CD14-positive monocyte (primary cell): ENCODE results near the gene ZNF410. TPM values are rescaled to one million over a fixed set of nuclear protein-coding genes. Genes with fewer than 3 reads are reported as not detected.

Experiments used
- DNase-seq, 3 donors: peaks; one replicate each; pipeline ENCODE4 v3.0.0-alpha.2; 2011 to 2022
- H2AFZ ChIP-seq: 2 replicates; pipeline ENCODE4 v1.6.0; 2012; ENCODE audit warnings: mild to moderate bottlenecking, low read depth, low read length, inconsistent platforms; ENCODE audit not compliant: insufficient read depth, poor library complexity, severe bottlenecking
- H3K27ac ChIP-seq, 2 donors: 1 replicate in 1 of 2; 2 replicates in 1 of 2; pipeline ENCODE4 v1.5.1; 2012 to 2013; ENCODE audit warnings: low read length in 2 of 2, control low read depth in 1 of 2, inconsistent platforms in 1 of 2, low read depth in 1 of 2, mild to moderate bottlenecking in 1 of 2
- H3K27me3 ChIP-seq, 2 donors: one replicate each; pipeline versions ENCODE4 v1.6.0 to v1.6.1; 2011 to 2013; ENCODE audit warnings: low read length in 2 of 2; ENCODE audit not compliant: control insufficient read depth in 2 of 2, insufficient read depth in 2 of 2
- H3K36me3 ChIP-seq, 2 donors: replicated peaks in 1 of 2; 1 replicate in 1 of 2; 2 replicates in 1 of 2; pipeline versions ENCODE4 v1.5.1 to v1.6.1; 2012 to 2013; ENCODE audit warnings: low read length in 2 of 2, control low read depth in 1 of 2, inconsistent platforms in 1 of 2, mild to moderate bottlenecking in 1 of 2; ENCODE audit not compliant: insufficient read depth in 2 of 2, control insufficient read depth in 1 of 2
- H3K4me1 ChIP-seq, 2 donors: 1 replicate in 1 of 2; 2 replicates in 1 of 2; pipeline versions ENCODE4 v1.5.1 to v1.6.1; 2012 to 2013; ENCODE audit warnings: low read length in 2 of 2, control low read depth in 1 of 2, inconsistent platforms in 1 of 2, mild to moderate bottlenecking in 1 of 2, moderate library complexity in 1 of 2; ENCODE audit not compliant: insufficient read depth in 2 of 2, control insufficient read depth in 1 of 2
- H3K4me2 ChIP-seq: replicated peaks from 2 replicates; pipeline ENCODE3; 2012; ENCODE audit warnings: low read length, moderate library complexity, mild to moderate bottlenecking; ENCODE audit not compliant: poor library complexity, severe bottlenecking; ENCODE audit errors: extremely low read depth
- H3K4me3 ChIP-seq, 3 experiments: fragments of 200-600 bp in 1 of 3; sonication (generic) in 1 of 3; replicated peaks in 1 of 3; 1 replicate in 2 of 3; 2 replicates in 1 of 3; pipeline ENCODE4 v1.5.1; 2011 to 2013; ENCODE audit warnings: low read length in 3 of 3, mild to moderate bottlenecking in 3 of 3, control low read depth in 2 of 3, low read depth in 2 of 3, inconsistent platforms in 1 of 3, moderate library complexity in 1 of 3
- H3K79me2 ChIP-seq: 2 replicates; pipeline ENCODE4 v1.6.0; 2012; ENCODE audit warnings: mild to moderate bottlenecking, control low read depth, inconsistent platforms, low read length, moderate library complexity; ENCODE audit not compliant: insufficient read depth
- H3K9ac ChIP-seq: 2 replicates; pipeline ENCODE4 v1.6.0; 2017; ENCODE audit warnings: low read length, mild to moderate bottlenecking; ENCODE audit not compliant: insufficient read depth, poor library complexity, severe bottlenecking
- H3K9me3 ChIP-seq, 2 donors: replicated peaks in 1 of 2; 1 replicate in 1 of 2; 2 replicates in 1 of 2; pipeline versions ENCODE4 v1.5.1 to v1.6.1; 2012 to 2013; ENCODE audit warnings: low read length in 2 of 2, control low read depth in 1 of 2; ENCODE audit not compliant: control insufficient read depth in 1 of 2, insufficient read depth in 1 of 2
- H4K20me1 ChIP-seq: 2 replicates; pipeline ENCODE4 v1.6.0; 2012; ENCODE audit warnings: mild to moderate bottlenecking, low read length, control low read depth, moderate library complexity; ENCODE audit not compliant: insufficient read depth
- H3K27ac Mint-ChIP-seq, 7 donors: one replicate each; pipeline ENCODE4 v1.8.0; 2020; ENCODE audit warnings: mild to moderate bottlenecking in 7 of 7, mixed read lengths in 7 of 7, moderate library complexity in 6 of 7, inconsistent platforms in 2 of 7
- H3K27me3 Mint-ChIP-seq, 3 donors: one replicate each; pipeline ENCODE4 v1.8.0; 2021 to 2022; ENCODE audit warnings: low read depth in 3 of 3, mild to moderate bottlenecking in 3 of 3, mixed read lengths in 3 of 3, moderate library complexity in 3 of 3, inconsistent platforms in 1 of 3
- H3K36me3 Mint-ChIP-seq, 2 donors: one replicate each; pipeline ENCODE4 v1.8.0; 2020; ENCODE audit warnings: mixed read lengths in 2 of 2, inconsistent platforms in 1 of 2, mild to moderate bottlenecking in 1 of 2
- H3K4me1 Mint-ChIP-seq: one replicate; pipeline ENCODE4 v1.8.0; 2020; ENCODE audit warnings: mild to moderate bottlenecking, mixed read lengths
- H3K4me3 Mint-ChIP-seq, 2 donors: one replicate each; pipeline ENCODE4 v1.8.0; 2020; ENCODE audit warnings: mild to moderate bottlenecking in 2 of 2, mixed read lengths in 2 of 2, moderate library complexity in 1 of 2
- H3K9me3 Mint-ChIP-seq, 7 donors: one replicate each; pipeline ENCODE4 v1.8.0; 2020 to 2022; ENCODE audit warnings: mixed read lengths in 7 of 7, mild to moderate bottlenecking in 6 of 7, moderate library complexity in 6 of 7, inconsistent platforms in 2 of 7
- CTCF ChIP-seq: fragments of 200-600 bp; IDR thresholded peaks from one replicate; pipeline ENCODE4 v1.8.0; 2022; ENCODE audit warnings: antibody characterized with exemption, mild to moderate bottlenecking
- WGBS: methylation state at CpG from one replicate; pipeline ENCODE4 v1.1.5; 2013; ENCODE audit warnings: missing lambda C conversion rate; ENCODE audit not compliant: insufficient coverage; 5-methylcytosine and 5-hydroxymethylcytosine counted together
- intact Hi-C, 2 donors: fragments of 100-400 bp; cut with micrococcal nuclease; formaldehyde crosslinking; loops; one replicate each; pipeline versions ENCODE4 v1.15.0 to v1.15.1; 2023
- polyA plus RNA-seq, 3 donors: library from polyadenylated mRNA; depleted of rRNA in 1 of 3; unstranded in 2 of 3; stranded (reverse) in 1 of 3; fragments of 300-500 nt in 2 of 3; fragments of >200 nt in 1 of 3; fragmentation: Illumina TruSeq in 2 of 3; gene quantifications; 1 replicate in 2 of 3; 2 replicates in 1 of 3; pipeline ENCODE4 v1.2.3, GENCODE V29; 2012 to 2021

The ZNF410 gene
- polyA plus RNA-seq, 3 donors = 20.4 to 53.3 (median 42.5) TPM

DNA sequence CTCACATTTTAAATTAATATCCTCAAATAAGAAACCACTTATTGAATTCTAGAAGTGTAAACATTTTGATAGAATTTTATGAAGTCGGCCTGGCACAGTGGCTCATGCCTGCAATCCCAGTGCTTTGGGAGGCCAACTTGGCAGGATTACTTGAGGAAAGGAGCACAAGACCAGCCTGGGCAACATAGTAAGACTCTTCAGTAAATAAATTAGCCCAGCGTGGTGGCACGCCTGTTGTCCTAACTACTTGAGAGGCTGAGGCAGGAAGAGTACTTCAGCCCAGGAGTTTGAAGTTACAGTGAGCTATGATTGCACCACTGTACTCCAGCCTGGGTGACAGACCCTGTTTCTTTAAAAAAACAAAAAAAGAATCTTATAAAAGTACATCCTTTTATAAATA, 8.9 kb upstream of the ZNF410 start:
- Mint-ChIP-seq H3K27ac (no peak overlapping the region), H3K27me3 (peaks cover 0 to 2% (median 2%) of the 10 kb centered on the region in 3 donors), H3K9me3 (no peaks in the 10 kb centered on the region), H3K36me3 (no peaks in the 10 kb centered on the region), H3K4me1 (no peaks in the 10 kb centered on the region), H3K4me3 (no peak overlapping the region)
- H3K4me1 ChIP-seq = no peaks in the 10 kb centered on the region
- no peaks in the 10 kb centered on the region for H3K27me3 ChIP-seq
- H4K20me1 ChIP-seq = no peaks in the 10 kb centered on the region
- no peaks in the 10 kb centered on the region for H3K9me3 ChIP-seq
- DNase-seq = no peak
- intact Hi-C loops = no loop called here
- H3K4me3 ChIP-seq = no peak overlapping the region
- no peak for TF ChIP-seq CTCF
- no peak overlapping the region for H2AFZ ChIP-seq
- no peaks in the 10 kb centered on the region for H3K36me3 ChIP-seq
- WGBS = 100% methylated on average over 2 of the region's 3 CpGs
- no peaks in the 10 kb centered on the region for H3K79me2 ChIP-seq
- H3K9ac ChIP-seq = no peak overlapping the region
- H3K4me2 ChIP-seq = no peak overlapping the region
- no peak overlapping the region for H3K27ac ChIP-seq

DNA sequence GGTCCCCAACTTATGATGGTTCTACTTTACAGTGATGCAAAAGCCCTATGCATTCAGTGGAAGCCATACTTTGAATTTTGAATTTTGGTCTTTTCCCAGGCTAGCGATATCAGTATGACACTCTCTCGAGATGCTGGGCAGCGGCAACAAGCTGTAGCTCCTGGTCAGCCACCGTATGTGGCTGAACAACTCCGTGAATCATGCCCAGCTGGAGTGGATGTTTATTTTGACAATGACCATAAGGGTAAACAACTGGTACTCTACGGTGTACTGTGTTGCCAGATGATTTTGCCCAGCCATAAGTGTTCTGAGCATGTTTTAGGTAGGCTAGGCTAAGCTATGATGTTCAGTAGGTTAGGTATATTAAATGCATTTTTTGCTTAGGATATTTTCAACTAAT, 8.2 kb upstream of the ZNF410 start:
- Histone ChIP-seq H3K27me3 (no peaks in the 10 kb centered on the region), H4K20me1 (no peaks in the 10 kb centered on the region), H2AFZ (no peak overlapping the region), H3K4me2 (no peak overlapping the region), H3K9me3 (no peaks in the 10 kb centered on the region), H3K27ac (no peak overlapping the region), H3K4me3 (no peak overlapping the region), H3K9ac (no peak overlapping the region), H3K4me1 (no peaks in the 10 kb centered on the region), H3K36me3 (no peaks in the 10 kb centered on the region), H3K79me2 (no peaks in the 10 kb centered on the region)
- H3K4me3 Mint-ChIP-seq = no peak overlapping the region
- WGBS = 97% methylated on average over 5 of the region's 6 CpGs
- H3K36me3 Mint-ChIP-seq = no peaks in the 10 kb centered on the region
- TF ChIP-seq CTCF = no peak
- intact Hi-C loops = no loop called here
- H3K9me3 Mint-ChIP-seq = no peaks in the 10 kb centered on the region
- H3K27me3 Mint-ChIP-seq = peaks cover 0 to 2% (median 2%) of the 10 kb centered on the region in 3 donors
- no peak overlapping the region for H3K27ac Mint-ChIP-seq
- DNase-seq = no peak
- H3K4me1 Mint-ChIP-seq = no peaks in the 10 kb centered on the region
